GM12891 (cell line): Measurements from ENCODE around the gene HS3ST4.

Experiments used
- PAX5 ChIP-seq: IDR thresholded peaks from 2 replicates; pipeline ENCODE4 v1.6.1; 2011; ENCODE audit warnings: low read length, moderate library complexity, mild to moderate bottlenecking; ENCODE audit not compliant: insufficient read depth, severe bottlenecking
- POLR2A ChIP-seq: IDR thresholded peaks from 2 replicates; pipeline ENCODE4 v1.6.1; 2011; ENCODE audit warnings: low read depth, low read length, control low read depth
- POLR2AphosphoS5 ChIP-seq: IDR thresholded peaks from 2 replicates; pipeline ENCODE4 v1.6.1; 2011; ENCODE audit warnings: low read depth, low read length, control low read depth
- POU2F2 ChIP-seq: IDR thresholded peaks from 2 replicates; pipeline ENCODE4 v1.6.1; 2011; ENCODE audit warnings: low read depth, mild to moderate bottlenecking, control low read depth, low read length, moderate library complexity
- SPI1 ChIP-seq: IDR thresholded peaks from 2 replicates; pipeline ENCODE4 v1.6.1; 2011; ENCODE audit warnings: low read depth, low read length, control low read depth
- TAF1 ChIP-seq: IDR thresholded peaks from 2 replicates; pipeline ENCODE4 v1.6.1; 2011; ENCODE audit warnings: low read depth, low read length, control low read depth

GRCh38 chr16:25896411-25896810 lies 204.7 kb downstream of the HS3ST4 start:
- TF ChIP-seq POLR2AphosphoS5 (no peak), POLR2A (no peak), SPI1 (no peak), TAF1 (no peak), PAX5 (no peak), POU2F2 (no peak)
